Keratinocyte (primary cell): ENCODE data around the gene PHACTR1.

Experiments
- CTCF ChIP-seq, 3 experiments: IDR thresholded peaks in 1 of 3; conservative IDR thresholded peaks in 1 of 3; optimal IDR thresholded peaks in 1 of 3; 2 replicates in 2 of 3; 3 replicates in 1 of 3; pipeline versions ENCODE3 to v1.5.1; 2011; ENCODE audit warnings: low read length in 3 of 3, mild to moderate bottlenecking in 3 of 3, moderate library complexity in 2 of 3, control low read depth in 1 of 3, inconsistent platforms in 1 of 3; ENCODE audit not compliant: insufficient read depth in 2 of 3; ENCODE audit errors: extremely low read depth in 1 of 3
- EZH2 ChIP-seq: IDR thresholded peaks from one replicate; pipeline ENCODE4 v1.6.1; 2012; ENCODE audit warnings: inconsistent platforms, mild to moderate bottlenecking, low read length, moderate library complexity

GRCh38 chr6:12929678-12930077 is 213.1 kb downstream of the PHACTR1 start:
- TF ChIP-seq CTCF (optimal IDR thresholded peaks at IDR 0.05 in 1 of 3, IDR thresholded peaks at IDR 0.05 in 1 of 3, conservative IDR thresholded peaks at IDR 0.05 in 1 of 3; ENCODE audit: extremely low read depth in 1 of 3, insufficient read depth in 2 of 3, low read length in 3 of 3): no peak
- no peak for TF ChIP-seq EZH2
